Gastroesophageal sphincter (tissue), 2 donors: ENCODE measurements around the gene LYPD1.

Experiments used
- POLR2A ChIP-seq, 2 donors: fragments of 450-650 bp; IDR thresholded peaks; one replicate each; pipeline ENCODE4 v1.6.1; 2017; ENCODE audit warnings: antibody characterized with exemption in 2 of 2, mild to moderate bottlenecking in 2 of 2, moderate library complexity in 1 of 2
- POLR2AphosphoS5 ChIP-seq: sonication (generic); formaldehyde crosslinking; IDR thresholded peaks from one replicate; pipeline ENCODE4 v1.6.1; 2017; ENCODE audit warnings: antibody characterized with exemption

DNA sequence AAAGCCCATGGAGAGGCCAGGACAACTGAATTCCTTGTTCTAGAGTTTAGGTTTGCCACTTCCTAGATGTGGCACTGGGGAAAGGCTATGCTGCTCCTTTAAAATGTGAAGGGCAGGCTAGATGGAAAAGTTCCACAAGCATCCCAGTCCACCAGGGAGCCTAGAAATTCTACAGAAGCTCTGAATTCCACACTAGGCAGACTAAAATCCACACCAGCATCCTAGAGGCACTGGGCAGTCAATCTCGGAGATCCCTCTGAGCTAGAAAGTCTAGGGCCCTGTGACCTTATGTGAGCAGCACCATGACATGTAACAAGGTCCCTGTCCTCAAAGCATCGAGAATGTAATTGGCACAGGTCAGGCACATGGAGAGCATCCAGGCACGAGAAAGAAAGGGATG lies 71.5 kb downstream of the LYPD1 start:
- no peak for TF ChIP-seq POLR2AphosphoS5
- TF ChIP-seq POLR2A (IDR thresholded peaks at IDR 0.05) = no peak
